ENCODE results near the gene HMGN3. TPM values are rescaled to one million over a fixed set of nuclear protein-coding genes. Genes with fewer than 3 reads are reported as not detected.

HMGN3 gene
- polyA plus RNA-seq, 1 of the 3 experiments (the other 2 are of a cell fraction): 64.5 TPM

GRCh38 chr6:79225717-79226599, 8.5 kb downstream of the HMGN3 start:
- POLR2A ChIA-PET: no interaction called here

More at GRCh38 chr6:79225717-79226599, 8.5 kb downstream of the HMGN3 start:
- H3K79me2 ChIP-seq (ENCODE audit: insufficient read depth): peaks cover 76% of the 10 kb centered on the region
- H3K9me2 ChIP-seq: no peaks in the 10 kb centered on the region
- 96% methylated on average over 4 of the region's 4 CpGs for WGBS (ENCODE audit: low lambda C conversion rate)
- H3K9ac ChIP-seq: no peak overlapping the region
- H3K27me3 ChIP-seq (ENCODE audit: insufficient read depth): no peaks in the 10 kb centered on the region
- DNase-seq: no peak
- H3F3A ChIP-seq (replicated peaks; ENCODE audit: insufficient read depth): no peaks in the 10 kb centered on the region
- no peak overlapping the region for H3K4me3 ChIP-seq (ENCODE audit: low read depth in 2 of 2, low read length in 1 of 2)
- H4K20me1 ChIP-seq (ENCODE audit: insufficient read depth): no peaks in the 10 kb centered on the region
- H3K4me2 ChIP-seq: no peak overlapping the region
- CTCF ChIA-PET: interaction anchor here (0.7 to 0.9 kb wide), 2 partner anchors 305 to 644 kb away, joined by 3 read pairs; no protein-coding TSS in a partner anchor
- no peaks in the 10 kb centered on the region; a peak in 2 of 4 replicates for H3K4me1 ChIP-seq (ENCODE audit: control insufficient read depth in 1 of 2, insufficient read depth in 2 of 2, low read depth in 1 of 2, low read length in 1 of 2)
- no peak overlapping the region; a peak in 1 of 4 replicates for H3K27ac ChIP-seq (ENCODE audit: low read depth in 2 of 2, low read length in 1 of 2)
- TF ChIP-seq TEAD4 (IDR thresholded peaks at IDR 0.05; ENCODE audit: borderline replicate concordance, insufficient read depth): no peak
- TF ChIP-seq EZH2phosphoT487 (IDR thresholded peaks at IDR 0.05; ENCODE audit: borderline replicate concordance, low read depth): no peak
- TF ChIP-seq POLR2AphosphoS5 (IDR thresholded peaks at IDR 0.05; ENCODE audit: low read depth, low read length): no peak
- no peak for TF ChIP-seq GABPA (IDR thresholded peaks at IDR 0.05; ENCODE audit: low read depth)
- TF ChIP-seq, protein P1, sequence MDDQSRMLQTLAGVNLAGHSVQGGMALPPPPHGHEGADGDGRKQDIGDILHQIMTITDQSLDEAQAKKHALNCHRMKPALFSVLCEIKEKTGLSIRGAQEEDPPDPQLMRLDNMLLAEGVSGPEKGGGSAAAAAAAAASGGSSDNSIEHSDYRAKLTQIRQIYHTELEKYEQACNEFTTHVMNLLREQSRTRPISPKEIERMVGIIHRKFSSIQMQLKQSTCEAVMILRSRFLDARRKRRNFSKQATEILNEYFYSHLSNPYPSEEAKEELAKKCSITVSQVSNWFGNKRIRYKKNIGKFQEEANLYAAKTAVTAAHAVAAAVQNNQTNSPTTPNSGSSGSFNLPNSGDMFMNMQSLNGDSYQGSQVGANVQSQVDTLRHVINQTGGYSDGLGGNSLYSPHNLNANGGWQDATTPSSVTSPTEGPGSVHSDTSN (IDR thresholded peaks at IDR 0.05): no peak
- TF ChIP-seq, protein P2, sequence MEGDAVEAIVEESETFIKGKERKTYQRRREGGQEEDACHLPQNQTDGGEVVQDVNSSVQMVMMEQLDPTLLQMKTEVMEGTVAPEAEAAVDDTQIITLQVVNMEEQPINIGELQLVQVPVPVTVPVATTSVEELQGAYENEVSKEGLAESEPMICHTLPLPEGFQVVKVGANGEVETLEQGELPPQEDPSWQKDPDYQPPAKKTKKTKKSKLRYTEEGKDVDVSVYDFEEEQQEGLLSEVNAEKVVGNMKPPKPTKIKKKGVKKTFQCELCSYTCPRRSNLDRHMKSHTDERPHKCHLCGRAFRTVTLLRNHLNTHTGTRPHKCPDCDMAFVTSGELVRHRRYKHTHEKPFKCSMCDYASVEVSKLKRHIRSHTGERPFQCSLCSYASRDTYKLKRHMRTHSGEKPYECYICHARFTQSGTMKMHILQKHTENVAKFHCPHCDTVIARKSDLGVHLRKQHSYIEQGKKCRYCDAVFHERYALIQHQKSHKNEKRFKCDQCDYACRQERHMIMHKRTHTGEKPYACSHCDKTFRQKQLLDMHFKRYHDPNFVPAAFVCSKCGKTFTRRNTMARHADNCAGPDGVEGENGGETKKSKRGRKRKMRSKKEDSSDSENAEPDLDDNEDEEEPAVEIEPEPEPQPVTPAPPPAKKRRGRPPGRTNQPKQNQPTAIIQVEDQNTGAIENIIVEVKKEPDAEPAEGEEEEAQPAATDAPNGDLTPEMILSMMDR (IDR thresholded peaks at IDR 0.05): no peak
- TF ChIP-seq FOSL2 (IDR thresholded peaks at IDR 0.05; ENCODE audit: borderline replicate concordance, low read depth): no peak
- TF ChIP-seq NFIC (IDR thresholded peaks at IDR 0.05; ENCODE audit: borderline replicate concordance): no peak
- TF ChIP-seq MEF2A (IDR thresholded peaks at IDR 0.05; ENCODE audit: borderline replicate concordance, low read depth): no peak
- TF ChIP-seq, protein P3, sequence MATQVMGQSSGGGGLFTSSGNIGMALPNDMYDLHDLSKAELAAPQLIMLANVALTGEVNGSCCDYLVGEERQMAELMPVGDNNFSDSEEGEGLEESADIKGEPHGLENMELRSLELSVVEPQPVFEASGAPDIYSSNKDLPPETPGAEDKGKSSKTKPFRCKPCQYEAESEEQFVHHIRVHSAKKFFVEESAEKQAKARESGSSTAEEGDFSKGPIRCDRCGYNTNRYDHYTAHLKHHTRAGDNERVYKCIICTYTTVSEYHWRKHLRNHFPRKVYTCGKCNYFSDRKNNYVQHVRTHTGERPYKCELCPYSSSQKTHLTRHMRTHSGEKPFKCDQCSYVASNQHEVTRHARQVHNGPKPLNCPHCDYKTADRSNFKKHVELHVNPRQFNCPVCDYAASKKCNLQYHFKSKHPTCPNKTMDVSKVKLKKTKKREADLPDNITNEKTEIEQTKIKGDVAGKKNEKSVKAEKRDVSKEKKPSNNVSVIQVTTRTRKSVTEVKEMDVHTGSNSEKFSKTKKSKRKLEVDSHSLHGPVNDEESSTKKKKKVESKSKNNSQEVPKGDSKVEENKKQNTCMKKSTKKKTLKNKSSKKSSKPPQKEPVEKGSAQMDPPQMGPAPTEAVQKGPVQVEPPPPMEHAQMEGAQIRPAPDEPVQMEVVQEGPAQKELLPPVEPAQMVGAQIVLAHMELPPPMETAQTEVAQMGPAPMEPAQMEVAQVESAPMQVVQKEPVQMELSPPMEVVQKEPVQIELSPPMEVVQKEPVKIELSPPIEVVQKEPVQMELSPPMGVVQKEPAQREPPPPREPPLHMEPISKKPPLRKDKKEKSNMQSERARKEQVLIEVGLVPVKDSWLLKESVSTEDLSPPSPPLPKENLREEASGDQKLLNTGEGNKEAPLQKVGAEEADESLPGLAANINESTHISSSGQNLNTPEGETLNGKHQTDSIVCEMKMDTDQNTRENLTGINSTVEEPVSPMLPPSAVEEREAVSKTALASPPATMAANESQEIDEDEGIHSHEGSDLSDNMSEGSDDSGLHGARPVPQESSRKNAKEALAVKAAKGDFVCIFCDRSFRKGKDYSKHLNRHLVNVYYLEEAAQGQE (IDR thresholded peaks at IDR 0.05; ENCODE audit: low read depth, low read length): no peak
- TF ChIP-seq GATA2 (CRISPR knock-in tag; IDR thresholded peaks at IDR 0.05): no peak
- TF ChIP-seq, protein P4, sequence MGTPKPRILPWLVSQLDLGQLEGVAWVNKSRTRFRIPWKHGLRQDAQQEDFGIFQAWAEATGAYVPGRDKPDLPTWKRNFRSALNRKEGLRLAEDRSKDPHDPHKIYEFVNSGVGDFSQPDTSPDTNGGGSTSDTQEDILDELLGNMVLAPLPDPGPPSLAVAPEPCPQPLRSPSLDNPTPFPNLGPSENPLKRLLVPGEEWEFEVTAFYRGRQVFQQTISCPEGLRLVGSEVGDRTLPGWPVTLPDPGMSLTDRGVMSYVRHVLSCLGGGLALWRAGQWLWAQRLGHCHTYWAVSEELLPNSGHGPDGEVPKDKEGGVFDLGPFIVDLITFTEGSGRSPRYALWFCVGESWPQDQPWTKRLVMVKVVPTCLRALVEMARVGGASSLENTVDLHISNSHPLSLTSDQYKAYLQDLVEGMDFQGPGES (IDR thresholded peaks at IDR 0.05; ENCODE audit: low read depth, low read length): no peak
- TF ChIP-seq, protein P5, sequence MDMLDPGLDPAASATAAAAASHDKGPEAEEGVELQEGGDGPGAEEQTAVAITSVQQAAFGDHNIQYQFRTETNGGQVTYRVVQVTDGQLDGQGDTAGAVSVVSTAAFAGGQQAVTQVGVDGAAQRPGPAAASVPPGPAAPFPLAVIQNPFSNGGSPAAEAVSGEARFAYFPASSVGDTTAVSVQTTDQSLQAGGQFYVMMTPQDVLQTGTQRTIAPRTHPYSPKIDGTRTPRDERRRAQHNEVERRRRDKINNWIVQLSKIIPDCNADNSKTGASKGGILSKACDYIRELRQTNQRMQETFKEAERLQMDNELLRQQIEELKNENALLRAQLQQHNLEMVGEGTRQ (IDR thresholded peaks at IDR 0.05; ENCODE audit: borderline replicate concordance, low read depth, low read length): no peak
- no peak for TF ChIP-seq ZBTB33 (IDR thresholded peaks at IDR 0.05; ENCODE audit: borderline replicate concordance, low read depth)
- no peak for TF ChIP-seq JUND (IDR thresholded peaks at IDR 0.05)
- TF ChIP-seq YY1 (IDR thresholded peaks at IDR 0.05; ENCODE audit: low read depth): no peak
- no peak for TF ChIP-seq MAX (IDR thresholded peaks at IDR 0.05; ENCODE audit: low read depth)
- TF ChIP-seq FOXJ3 (CRISPR knock-in tag; IDR thresholded peaks at IDR 0.05): no peak
- TF ChIP-seq RCOR1 (IDR thresholded peaks at IDR 0.05; ENCODE audit: low read length): no peak
- no peaks in the 10 kb centered on the region for H3K9me3 ChIP-seq
- peaks cover 0 to 12% of the 10 kb centered on the region in 2 experiments for H3K36me3 ChIP-seq (replicated peaks in 1 of 2; ENCODE audit: control insufficient read depth in 1 of 2, insufficient read depth in 2 of 2, low read length in 1 of 2)
- H2AFZ ChIP-seq (ENCODE audit: low read depth): no peak overlapping the region
